Fibroblast of the aortic adventitia (primary cell): ENCODE measurements around the gene ACKR4. TPM values are rescaled to one million over a fixed set of nuclear protein-coding genes. Genes with fewer than 3 reads are reported as not detected.
A peak's percentile ranks its signal among the peaks of the same experiment; 100 is the strongest.
"Not testable (repeated sequence)": the region's sequence is repeated elsewhere in the genome, so short reads cannot be mapped to it uniquely, and the experiment has no call there.

Source experiments
- DNase-seq: peaks from one replicate; pipeline ENCODE4 v3.0.0-alpha.2; 2010; ENCODE audit warnings: low read depth
- H3K4me3 ChIP-seq: 2 replicates; pipeline ENCODE4 v1.5.1; 2011; ENCODE audit warnings: low read depth, mild to moderate bottlenecking, control low read depth, low read length, moderate library complexity
- total RNA-seq: library from RNA; depleted of rRNA; stranded (reverse); fragments of >200 nt; gene quantifications from 2 replicates; pipeline ENCODE4 v1.2.3, GENCODE V29; 2012; ENCODE audit warnings: low replicate concordance
- TF ChIP-seq, protein P1 (sequence below): IDR thresholded peaks from 2 replicates; pipeline ENCODE4 v1.5.1; 2011; ENCODE audit warnings: mild to moderate bottlenecking, low read length, control low read depth, inconsistent platforms; ENCODE audit not compliant: insufficient read depth

Gene ACKR4
- total RNA-seq, 1 donor: 175 TPM

DNA sequence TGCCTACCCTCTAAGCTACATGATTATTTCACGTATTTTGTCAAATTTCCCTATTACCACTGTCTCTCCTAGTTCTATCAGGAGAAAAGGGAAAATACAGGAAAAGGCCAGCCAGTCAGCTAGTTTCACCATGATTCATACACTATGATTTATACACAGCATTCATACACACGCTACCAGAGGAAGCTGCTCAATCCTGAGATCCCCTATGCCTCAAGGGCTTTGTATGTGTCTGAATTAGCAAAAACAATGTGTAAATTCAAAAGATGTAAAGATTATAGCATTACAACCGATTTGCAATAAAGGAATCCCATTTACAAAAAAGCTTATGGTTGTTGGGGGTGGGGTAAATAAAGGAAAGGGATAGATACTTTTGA, 3.1 kb upstream of the ACKR4 start:
- peak; percentile 75 for DNase-seq
- TF ChIP-seq, protein P1, sequence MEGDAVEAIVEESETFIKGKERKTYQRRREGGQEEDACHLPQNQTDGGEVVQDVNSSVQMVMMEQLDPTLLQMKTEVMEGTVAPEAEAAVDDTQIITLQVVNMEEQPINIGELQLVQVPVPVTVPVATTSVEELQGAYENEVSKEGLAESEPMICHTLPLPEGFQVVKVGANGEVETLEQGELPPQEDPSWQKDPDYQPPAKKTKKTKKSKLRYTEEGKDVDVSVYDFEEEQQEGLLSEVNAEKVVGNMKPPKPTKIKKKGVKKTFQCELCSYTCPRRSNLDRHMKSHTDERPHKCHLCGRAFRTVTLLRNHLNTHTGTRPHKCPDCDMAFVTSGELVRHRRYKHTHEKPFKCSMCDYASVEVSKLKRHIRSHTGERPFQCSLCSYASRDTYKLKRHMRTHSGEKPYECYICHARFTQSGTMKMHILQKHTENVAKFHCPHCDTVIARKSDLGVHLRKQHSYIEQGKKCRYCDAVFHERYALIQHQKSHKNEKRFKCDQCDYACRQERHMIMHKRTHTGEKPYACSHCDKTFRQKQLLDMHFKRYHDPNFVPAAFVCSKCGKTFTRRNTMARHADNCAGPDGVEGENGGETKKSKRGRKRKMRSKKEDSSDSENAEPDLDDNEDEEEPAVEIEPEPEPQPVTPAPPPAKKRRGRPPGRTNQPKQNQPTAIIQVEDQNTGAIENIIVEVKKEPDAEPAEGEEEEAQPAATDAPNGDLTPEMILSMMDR: no peak
- H3K4me3 ChIP-seq: no peak overlapping the region

DNA sequence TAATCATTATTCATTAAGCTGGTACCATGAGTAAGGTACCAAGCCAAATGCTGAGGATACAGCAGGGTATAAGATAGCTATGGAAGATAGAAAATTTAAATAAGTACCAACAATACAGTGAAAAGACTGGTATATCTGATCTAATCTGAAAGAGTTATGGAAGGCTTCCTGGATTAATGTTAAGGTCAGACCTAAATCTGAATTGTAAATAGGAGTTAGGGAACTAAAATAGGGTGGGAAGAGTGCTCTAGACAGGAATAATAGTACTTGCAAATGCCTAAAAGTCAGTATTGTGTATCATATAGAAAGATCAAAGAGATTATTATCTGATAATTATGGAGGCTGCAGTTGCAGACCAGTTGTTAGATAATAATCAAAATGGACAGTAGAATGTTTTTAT, 2.6 kb upstream of the ACKR4 start:
- no peak overlapping the region for H3K4me3 ChIP-seq
- DNase-seq: no peak
- TF ChIP-seq, protein P1: no peak

DNA sequence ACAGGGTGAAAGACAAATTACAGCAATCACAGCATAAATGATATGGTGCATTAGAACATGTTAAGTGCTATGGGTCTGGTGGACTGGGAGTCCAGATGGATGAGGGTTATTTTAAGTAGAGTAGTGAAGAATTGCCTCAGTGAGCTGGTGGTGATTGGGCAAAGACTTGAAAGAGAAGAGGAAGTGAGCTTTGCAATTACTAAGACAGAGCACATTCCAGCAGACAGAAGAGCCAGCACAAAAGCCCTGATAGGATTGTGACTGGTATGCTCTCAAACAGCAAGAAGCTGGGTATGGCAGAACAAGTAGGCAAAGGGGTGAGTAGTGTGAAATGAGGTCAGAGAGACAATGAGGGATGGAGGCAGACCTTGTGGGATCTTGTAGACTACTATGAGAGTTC, 2.1 kb upstream of the ACKR4 start:
- peak; percentile 65 for DNase-seq
- H3K4me3 ChIP-seq: no peak overlapping the region
- TF ChIP-seq, protein P1: no peak

DNA sequence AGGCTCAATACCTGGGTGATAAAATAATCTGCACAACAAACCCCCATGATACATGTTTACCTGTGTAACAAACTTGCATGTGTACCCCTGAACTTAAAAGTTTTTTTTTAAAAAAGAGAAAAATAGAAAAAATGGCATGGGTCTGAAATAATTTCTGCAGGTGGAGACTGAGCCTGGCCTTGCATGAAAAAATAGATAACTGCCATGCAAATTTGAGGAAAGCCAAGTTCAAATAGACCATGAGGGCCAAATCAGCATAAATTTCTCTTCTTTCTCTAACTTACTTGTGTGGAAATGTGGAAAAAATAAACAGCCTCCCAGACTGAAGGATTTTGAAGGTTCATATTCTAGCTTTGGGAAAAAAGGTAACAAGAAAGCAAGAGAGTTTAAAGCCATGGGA, 744 bp upstream of the ACKR4 start:
- TF ChIP-seq, protein P1: no peak
- no peak overlapping the region for H3K4me3 ChIP-seq
- DNase-seq: no peak

DNA sequence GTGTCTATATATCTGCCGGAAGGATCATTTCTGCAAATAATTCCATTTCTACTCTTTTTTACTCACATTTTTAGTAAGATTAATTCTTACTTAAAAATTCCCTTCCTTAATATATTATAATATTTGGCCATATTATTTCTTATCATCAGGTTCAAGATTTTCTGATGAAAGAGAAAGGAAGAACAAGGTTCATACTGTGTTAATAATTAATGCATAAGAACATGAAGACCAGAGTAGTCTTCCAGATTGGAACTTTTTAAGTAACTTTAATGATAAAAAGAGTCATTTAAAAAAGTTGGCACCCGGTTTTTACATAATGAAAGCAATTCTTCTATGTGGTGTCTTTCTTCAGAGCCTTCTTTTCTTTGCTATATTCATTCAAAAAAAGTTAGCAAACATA, 590 bp downstream of the ACKR4 start:
- DNase-seq: no peak
- peak overlapping the region; percentile 54 for H3K4me3 ChIP-seq

DNA sequence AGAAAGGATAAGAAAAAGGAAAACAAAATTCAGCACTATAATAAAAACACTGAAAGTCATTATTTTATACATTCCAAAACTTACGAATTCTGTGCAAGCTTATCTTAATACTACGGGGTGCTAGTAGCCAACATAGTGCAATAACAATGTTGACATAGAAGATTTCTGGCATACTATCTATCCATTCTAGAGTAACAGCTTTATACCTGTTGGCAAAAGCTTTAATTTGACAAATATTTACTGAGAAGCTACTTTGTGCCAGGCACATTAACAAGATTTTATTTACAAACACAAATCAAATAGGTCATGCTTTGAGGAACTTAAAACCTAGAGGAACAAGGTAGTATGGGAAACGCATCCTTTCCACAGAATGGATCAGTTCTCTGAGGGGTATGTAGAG, 1.1 kb downstream of the ACKR4 start:
- H3K4me3 ChIP-seq: peak overlapping the region; percentile 54
- no peak for DNase-seq
- TF ChIP-seq, protein P1: no peak

More for the DNA sequence above, 590 bp downstream of the ACKR4 start:
- TF ChIP-seq, protein P1: no peak

DNA sequence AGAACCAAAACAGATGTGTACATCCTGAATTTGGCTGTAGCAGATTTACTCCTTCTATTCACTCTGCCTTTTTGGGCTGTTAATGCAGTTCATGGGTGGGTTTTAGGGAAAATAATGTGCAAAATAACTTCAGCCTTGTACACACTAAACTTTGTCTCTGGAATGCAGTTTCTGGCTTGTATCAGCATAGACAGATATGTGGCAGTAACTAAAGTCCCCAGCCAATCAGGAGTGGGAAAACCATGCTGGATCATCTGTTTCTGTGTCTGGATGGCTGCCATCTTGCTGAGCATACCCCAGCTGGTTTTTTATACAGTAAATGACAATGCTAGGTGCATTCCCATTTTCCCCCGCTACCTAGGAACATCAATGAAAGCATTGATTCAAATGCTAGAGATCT, 3.5 kb downstream of the ACKR4 start:
- peak; percentile 38 for DNase-seq
- H3K4me3 ChIP-seq: not testable (repeated sequence)
